Occipital lobe (tissue), 2 donors: ENCODE results near the gene COBL. TPM values are rescaled to one million over a fixed set of nuclear protein-coding genes. Genes with fewer than 3 reads are reported as not detected.
A peak's percentile ranks its signal among the peaks of the same experiment; 100 is the strongest.

Experiments
- DNase-seq: peaks from one replicate; lab custom pipeline; 2025; lab: John Stamatoyannopoulos, UW
- total RNA-seq: library from RNA; depleted of rRNA; stranded (reverse); fragments of >200 nt; gene quantifications from one replicate; pipeline ENCODE4 v1.2.3, GENCODE V29; 2014

The COBL gene
- total RNA-seq, 1 donor from 2014 or later = 6.4 TPM

DNA sequence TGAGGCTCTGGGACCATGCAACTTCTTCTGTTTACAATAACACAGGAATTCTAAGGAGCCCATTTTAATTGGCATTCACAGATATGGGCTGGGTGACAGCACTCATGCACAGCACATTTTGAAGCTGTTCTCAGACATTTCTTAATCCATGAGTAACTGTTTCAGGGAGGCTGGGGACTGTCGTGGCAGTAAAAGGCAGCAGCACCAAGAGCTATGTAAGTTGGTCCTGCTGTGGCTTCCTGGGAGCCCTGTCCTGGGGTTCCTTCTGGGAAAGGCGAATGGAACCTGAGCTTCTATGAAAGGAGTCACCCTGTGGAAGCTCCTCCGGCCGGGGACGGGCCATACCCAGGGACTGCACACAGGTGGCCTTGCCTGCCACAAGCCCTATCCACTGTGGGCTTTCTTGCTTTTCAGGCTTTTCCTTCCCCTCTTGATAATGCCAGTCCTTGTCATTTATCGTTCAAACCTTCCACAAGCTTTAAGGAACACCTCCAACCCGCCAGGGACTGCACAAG, 40.5 kb downstream of the COBL start:
- DNase-seq = no peak

DNA sequence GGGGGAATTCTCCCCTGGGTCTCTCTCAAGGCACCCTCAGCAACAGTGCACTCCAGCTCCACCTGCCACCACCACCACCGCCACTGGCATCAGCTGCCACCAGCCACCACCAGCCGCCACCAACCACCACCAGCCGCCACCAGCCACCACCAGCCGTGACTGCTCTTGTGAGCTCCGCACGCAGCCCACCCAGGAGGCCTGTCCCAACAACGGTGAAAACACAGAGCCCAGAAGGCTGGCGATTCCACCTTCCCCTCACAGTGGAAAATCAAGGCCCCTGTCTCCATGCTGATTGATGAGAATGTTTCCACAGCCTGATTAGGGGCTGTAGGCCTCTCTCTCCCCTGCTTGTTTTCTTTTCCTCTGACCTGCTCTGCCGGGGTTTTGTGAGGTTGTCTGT, 41.1 kb downstream of the COBL start:
- DNase-seq = no peak

DNA sequence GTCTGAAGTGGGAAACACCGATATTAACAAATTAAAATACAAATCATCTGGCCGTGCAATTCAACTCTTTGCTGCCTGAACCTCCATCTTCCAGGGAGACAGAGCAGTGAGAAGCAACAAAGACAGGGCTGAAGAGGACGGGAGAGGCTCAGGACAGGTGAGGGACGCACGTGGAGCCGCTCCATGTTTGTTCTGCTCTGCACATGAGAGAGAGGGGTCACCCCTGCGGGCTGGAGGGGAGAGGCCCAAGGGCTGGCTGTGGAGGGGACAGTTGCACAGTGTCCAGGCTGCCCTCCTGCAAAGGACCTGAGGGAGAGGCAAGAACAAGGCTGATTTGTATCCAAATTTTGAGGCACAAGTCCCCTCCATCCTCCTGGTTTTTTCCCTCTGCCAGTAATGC, 41.7 kb downstream of the COBL start:
- DNase-seq = no peak

DNA sequence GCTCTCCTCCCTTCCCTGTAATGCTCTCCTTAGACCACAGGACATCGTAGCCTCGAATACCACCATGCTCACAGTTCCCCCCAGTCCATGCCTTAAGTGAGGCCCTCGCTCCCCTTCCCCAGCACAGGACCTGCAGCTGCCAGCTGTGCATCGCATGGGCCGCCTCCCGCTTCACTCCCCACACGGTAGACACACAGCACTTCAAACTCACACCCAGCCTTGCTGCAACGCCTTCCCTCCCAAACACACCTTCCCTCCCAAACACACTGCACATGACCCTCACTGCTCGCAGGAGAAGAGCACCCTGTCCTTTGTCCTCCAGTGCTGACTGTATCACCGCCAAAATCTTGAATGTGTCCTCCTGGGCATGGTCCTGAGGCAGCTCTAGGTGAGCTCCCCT, 42.6 kb downstream of the COBL start:
- no peak for DNase-seq

DNA sequence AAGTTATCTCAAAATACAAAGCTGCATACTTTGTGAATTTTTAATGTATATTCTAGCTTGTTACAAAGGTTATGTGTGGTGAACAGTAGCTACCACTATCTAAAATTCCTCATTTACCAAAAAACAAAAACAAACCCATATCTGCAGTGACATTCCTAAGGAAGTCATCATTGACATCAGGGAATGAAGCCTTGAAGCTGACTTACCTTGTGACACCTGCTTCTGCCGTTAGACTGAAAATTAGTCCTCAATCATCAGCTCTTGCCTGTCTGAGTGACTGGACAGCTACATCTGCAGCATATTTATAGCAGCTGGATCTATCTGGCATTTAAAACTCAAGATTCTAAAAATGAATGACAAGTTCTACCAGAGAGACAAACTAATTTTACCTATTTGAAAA, 43.2 kb downstream of the COBL start:
- no peak for DNase-seq

DNA sequence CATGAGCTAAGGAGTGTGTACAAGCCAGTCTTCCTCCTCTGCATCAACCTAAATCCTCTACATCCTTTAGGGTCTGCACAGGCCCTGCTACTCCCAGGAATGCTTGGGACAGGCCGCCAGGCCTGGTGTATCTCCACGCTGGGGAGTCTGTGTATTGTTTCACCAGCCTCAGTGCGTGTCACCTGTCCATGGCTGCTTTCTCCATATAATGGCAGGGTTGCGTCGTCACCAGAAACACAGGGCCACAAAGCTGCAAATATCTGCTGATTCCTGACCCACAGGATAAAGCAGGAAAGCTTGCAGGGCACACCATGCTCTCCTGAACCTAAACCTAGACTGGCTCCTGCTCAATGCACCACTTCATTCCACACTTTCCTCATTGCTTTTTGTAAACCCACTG, 45.6 kb downstream of the COBL start:
- DNase-seq = no peak

DNA sequence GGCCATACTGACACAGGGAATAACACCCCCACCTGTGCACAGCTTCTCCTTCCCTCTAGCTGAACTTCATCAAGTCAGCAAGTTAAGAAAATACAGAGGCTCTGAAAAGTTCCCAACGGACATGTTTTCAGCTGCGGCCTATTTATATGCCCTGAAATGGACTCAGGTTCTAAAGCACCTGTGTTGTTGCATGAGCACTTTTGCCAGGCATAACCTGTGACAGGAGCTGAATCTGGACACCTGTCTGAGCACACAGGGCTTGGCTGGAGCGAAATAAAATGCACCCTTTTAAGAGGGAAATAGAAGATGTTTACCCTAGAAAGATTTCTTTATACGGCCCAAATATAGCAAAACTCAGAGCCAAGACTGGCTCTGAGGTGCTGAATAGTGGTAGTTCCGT, 46.7 kb downstream of the COBL start:
- DNase-seq = no peak

DNA sequence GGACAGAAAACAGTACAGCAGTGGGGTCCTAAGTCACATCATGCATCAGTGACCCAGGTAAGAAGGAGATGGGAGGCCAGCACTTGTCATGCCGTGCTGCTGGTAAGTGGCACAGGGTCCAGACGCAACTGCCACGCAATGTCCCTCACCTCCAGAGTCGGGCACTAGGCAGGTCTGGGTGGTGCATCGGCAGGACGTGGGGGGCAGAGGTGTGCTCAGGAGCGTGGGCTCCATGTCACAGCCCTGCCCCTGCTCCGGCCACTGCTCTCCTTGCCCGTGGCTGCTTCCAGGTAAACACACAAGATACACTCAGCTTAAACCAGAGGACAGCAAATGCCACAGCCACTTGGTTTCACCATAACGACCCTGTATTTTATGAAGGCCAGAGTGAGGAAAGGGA, 47.3 kb downstream of the COBL start:
- DNase-seq = no peak

DNA sequence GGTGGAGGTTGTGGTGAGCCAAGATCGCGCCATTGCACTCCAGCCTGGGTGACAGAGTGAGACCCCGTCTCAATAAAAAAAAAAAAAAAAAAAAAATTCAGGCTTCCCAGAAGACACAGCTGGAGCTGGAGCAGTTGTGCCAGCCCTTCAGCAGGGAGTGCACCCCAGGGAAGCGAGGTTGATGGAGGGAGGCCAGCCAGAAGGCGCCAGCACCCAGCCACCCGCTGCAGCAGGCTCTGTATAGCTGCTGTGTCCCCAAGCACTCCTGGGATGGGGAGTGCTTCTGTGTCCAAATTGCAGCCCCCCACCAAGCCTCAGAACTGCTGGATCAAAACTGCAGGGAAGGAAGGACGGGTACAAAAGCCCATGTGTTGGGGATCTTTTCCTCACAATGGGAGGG, 47.8 kb downstream of the COBL start:
- no peak for DNase-seq

DNA sequence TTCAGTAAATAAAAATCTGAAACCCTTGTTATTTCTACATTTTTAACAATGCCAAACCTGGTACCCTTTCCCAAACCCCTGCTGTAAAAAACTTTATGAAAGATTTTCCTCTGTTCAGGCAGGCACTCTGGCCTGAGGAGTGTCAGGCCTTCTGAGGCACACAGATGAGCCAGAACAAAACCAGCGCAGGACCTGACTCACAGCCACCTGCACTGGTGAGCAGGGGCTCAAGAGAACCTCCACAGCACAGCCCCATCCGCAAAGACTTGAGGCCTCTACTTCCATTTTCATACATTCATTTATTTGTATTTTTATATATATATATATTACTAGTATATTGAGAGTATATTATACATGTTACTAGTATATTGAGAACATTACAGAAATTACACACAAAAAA, 49.4 kb downstream of the COBL start:
- no peak for DNase-seq

DNA sequence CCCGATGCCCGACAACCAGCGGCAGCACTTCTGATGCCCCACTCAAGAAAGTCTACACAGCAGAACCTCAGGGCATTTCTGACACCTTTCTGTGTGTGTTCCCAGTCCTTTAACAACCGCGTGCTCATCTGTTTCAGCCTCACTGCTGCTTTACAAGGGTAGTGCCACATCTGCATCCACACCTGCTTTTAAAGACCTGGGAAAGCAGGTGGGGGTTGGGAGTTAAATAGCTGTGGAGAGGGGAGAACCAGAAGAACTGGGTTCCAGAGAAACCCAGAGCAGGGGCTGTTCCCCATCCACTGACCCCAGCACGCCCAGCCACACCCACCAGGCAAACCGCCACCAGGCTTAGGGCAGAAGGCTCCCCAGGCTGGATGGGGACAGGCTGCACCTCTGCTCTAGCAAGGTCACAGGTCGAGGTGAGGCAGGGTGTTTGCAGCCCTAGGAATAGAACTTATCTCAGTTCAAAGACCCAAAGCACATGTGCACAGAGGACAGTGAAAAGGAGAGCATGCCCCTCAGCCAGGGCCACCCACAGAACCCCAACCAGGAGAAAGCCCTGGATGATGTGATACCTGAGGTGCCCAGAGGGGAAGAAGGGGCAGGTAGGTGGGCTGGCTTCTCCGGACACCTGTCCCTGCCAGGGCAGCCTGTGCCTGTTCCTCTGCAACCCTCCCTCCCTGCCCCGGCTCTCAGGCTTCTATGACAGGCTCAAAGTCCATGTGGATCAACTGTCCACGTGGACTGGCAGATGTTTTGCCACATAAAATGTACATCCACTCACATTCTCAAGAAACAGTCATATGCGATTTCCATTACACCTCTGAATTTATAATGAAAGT, 51.3 kb downstream of the COBL start:
- DNase-seq = no peak

DNA sequence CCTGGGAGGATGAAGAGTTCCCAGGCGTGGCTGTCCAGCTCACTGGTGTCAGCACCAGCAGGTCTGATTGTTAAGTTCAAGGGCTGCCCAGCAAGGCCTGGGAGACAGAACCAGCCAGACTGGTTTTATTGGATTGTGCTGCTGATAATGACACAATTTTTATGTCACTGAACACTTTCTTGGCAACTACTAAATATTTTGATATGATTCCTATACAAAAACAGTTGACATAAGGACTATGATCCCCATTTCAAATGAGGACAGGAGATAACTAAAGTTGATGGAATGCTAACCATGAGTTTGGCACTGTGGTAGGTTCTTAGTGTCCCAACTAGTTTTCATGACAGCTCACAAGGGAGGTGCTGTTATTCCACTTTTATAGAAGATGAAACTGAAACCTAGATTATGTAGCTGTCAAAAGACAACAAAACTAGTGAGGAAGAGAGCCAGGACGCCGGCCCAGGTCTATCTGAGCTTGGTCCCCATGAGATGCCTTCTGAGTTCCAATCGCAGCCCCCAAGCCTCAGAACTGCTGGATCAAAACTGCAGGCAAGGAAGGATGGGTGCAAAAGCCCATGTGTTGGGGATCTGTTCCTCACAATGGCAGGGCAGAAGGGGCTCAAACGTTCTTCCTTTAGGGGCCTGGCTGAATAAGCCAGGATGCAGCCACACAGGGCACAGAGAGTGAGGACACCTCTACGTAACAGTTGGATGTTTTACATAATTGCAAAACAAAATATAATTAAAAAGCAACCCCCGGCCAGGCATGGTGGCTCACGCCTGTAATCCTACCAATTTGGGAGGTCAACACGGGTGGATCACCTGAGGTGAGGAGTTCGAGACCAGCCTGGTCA, 52.8 kb downstream of the COBL start:
- no peak for DNase-seq

DNA sequence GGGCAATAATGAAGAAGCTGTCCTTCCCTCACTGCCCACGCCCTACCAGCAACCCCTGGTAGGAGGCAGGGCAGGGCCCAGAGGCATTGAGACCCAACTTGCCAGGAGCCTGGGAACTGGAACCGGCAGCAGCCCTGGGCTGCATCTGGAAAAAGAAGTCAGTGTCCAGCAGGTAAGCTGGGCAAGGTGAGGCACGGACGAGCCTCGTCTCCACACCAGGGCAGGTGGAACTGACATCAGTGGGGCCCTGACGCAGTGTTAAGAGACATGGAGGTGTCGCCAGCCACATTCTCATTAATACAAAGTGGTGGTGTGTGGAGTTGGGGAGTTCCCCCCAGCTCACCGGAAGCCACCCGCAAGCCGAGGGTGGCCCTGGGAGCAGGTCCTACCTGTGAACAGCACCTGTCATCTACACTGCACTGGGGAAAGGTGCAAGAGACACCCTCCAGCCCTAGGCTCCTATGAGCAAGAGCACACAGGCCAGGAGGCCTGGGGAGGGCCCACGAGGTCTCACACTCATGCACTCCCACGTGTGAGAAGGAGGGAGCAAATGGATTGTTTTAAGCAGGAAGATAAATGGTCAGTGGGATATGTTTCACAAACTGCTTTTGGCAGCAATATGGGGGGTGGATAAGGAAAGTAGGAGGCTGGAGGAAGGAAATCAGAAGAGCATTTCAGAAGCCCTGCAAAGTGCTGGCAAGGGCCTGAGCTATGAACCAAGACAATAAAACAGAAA, 53.6 kb downstream of the COBL start:
- DNase-seq = no peak

DNA sequence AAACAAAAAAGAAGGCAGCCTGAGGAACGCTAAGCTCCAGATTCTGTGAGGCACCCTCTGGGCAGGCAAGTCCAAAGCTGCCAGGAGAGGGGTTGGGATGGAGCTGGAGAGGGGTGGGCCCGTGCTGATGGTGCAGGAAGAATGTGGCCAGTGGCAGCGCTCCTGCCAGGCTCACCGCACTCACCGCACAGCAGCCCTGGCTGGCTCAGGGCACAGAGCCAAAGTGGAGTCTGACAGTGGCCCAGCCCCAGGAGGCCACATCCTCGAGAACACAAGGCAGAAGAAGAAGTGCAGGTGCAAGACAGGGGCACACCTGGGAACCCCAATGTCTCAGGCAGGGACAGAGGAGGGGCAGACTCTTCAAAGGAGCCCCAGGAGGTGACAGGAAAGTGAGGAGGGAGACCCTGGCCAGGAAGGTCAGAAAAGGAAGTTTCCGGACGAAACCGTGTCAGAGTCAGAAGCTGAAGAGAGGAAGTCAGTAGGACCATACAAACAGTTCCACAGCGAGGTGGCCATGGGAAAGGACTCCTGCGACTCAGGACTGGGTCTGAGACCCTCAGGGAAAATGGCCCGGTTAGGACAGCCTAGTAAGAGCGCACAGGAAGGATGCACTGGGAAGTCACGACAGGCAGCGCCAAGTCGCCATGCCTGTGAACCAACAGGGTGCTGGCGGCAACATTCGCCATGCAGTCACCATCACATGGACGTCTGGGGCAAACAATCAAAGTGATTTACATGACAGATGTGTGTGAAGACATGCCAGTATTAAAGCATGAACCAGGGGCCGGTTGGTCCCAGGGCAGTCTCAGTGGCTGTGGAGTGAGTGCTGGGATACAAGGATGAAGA, 54.4 kb downstream of the COBL start:
- DNase-seq = no peak

DNA sequence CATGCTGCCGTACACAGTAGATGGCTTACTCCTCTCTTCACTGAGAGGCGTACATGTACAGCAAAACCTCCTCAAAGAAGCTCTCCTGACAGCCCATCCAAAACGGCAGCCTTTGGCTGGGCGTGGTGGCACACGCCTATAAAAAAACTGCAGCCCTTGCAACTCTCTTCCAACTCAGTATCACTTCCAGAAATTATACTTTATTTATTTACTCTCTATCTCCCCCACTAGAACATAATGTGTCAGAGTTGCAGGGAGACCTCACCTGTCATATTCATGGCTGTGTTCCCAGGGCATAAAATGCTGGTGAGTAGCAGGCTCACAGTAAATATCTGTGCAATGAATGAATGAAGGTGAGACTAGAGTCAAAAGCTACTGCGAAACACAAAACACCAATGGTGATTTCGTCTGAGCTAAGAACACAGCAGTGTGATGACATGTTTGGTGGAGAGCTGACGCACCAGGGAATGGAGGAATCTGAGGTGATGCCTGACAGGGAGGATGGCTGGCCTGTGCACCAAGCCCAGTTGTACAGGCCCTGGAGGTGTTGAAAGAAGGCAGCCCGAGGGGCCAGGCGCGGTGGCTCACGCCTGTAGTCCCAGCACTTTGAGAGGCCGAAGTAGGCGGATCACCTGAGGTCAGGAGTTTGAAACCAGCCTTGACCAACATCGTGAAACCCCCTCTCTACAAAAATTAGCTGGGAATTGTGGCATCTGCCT, 55.3 kb downstream of the COBL start:
- no peak for DNase-seq

DNA sequence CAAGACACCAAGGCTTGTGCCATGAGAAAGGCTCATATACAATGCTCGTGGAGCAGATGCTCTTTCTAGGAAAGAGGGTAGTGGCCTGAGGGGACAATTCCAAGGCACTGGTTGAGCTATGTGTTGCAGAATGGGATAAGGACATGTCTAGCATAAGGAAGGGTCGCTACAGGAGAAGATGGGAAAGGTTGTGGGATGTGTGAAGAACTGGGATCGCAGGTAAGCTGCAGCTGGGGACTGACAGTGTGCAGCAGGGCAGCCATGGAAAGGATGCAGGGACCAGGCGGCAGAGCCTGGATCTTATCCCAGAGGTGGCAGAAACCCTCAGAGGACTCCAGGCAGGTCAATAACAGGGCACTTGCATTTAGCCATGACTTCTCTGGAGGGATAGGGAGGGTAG, 56.1 kb downstream of the COBL start:
- DNase-seq = no peak

DNA sequence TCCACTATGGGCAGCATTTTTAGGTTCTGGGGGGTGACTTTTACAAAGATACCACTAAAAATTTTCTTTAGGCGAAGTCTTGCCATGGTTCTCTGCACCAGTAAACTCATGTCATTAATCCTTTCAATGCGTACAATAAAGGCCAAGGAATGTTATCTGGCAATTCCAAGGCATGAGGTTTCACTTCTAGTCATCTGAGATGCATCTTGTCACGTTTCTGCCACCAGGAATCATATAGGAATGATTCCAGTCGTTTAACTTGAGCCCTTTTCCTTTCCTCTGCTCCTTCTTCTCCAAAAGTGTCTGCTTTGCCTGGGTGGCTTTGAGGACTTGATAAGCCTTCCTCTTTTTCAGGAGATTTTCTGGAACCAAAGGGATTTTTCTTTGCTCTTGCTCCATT, 56.8 kb downstream of the COBL start:
- DNase-seq = no peak

DNA sequence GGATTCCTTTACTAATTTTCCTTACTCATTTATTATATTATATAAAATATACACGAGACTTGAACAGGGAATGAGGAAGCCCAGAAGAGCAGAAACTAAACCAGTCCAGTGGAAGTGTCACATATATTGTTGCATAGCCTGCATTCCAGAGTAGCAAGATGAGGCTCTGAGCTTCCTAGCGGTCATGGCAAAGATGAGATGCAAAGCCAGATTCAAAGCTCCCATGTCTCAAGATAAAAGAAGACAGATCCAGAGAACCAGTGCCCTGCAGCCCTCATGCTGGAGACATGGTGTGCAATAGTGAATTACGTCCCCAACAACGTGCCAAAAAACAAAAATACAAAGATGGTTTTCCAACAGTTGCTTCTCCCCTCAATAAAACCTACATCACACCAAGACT, 59.7 kb downstream of the COBL start:
- no peak for DNase-seq

DNA sequence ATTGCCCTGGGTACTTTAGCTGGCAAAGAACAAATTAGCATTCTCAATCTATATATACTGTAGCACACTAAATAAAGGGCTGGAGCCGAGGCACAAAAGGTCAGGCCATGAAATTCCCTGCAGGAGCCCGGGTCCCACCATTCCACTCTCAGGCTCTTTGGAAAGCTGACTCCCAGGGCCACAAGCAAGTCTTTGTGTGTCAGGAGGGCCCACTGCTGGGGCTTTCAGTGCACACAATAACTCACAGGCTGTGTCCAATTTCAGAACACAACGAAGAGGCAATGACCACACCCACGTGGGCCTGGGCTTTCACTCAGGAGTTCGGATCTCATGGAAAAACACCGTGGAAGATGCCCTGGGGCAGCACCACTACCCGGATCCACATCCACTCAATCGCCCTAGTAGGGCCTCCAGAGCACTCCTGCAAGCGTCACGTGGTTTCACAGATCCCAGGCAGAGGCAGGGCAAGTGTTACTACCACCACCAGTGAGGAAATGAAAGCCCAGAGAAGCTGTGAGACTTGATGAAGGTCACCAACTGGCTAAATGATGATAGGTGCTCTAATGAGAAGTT, 60.3 kb downstream of the COBL start:
- DNase-seq = peak; percentile 36
